Effector memory CD8-positive, alpha-beta T cell (primary cell): Measurements from ENCODE around the gene TSHZ2.
A peak's percentile ranks its signal among the peaks of the same experiment; 100 is the strongest.

Experiments used
- ATAC-seq: fragments of 150-1000 bp; cut with Tn5 transposase; replicated peaks from 2 replicates; pipeline ENCODE4 v1.10.0; 2021; ENCODE audit warnings: mild to moderate bottlenecking, moderate library complexity
- DNase-seq, 3 experiments: peaks; one replicate each; pipeline ENCODE4 v3.0.0; 2021
- H3K27ac Mint-ChIP-seq, 2 donors: one replicate each; pipeline ENCODE4 v1.8.0; 2022; ENCODE audit warnings: mild to moderate bottlenecking in 2 of 2, mixed read lengths in 2 of 2, moderate library complexity in 2 of 2
- H3K27me3 Mint-ChIP-seq, 2 donors: one replicate each; pipeline ENCODE4 v1.8.0; 2022; ENCODE audit warnings: mixed read lengths in 2 of 2
- H3K36me3 Mint-ChIP-seq: one replicate; pipeline ENCODE4 v1.8.0; 2022; ENCODE audit warnings: mild to moderate bottlenecking, moderate library complexity, mixed read lengths; ENCODE audit not compliant: insufficient read depth
- H3K4me1 Mint-ChIP-seq, 2 donors: one replicate each; pipeline ENCODE4 v1.8.0; 2022; ENCODE audit warnings: low read depth in 2 of 2, mixed read lengths in 2 of 2
- H3K4me3 Mint-ChIP-seq, 2 donors: one replicate each; pipeline ENCODE4 v1.8.0; 2022; ENCODE audit warnings: mild to moderate bottlenecking in 2 of 2, mixed read lengths in 2 of 2, moderate library complexity in 2 of 2
- H3K9me3 Mint-ChIP-seq, 2 donors: one replicate each; pipeline ENCODE4 v1.8.0; 2022; ENCODE audit warnings: mixed read lengths in 2 of 2
- total RNA-seq, 9 experiments: gene quantifications; one replicate each; lab custom pipeline; 2026; lab: John Stamatoyannopoulos, UW

TSHZ2 gene
- total RNA-seq = 0.50 to 32.3 (median 7.4) reads per million in 9 experiments

GRCh38 chr20:52972190-52972937 is at the start of gene TSHZ2:
TSS of gene TSHZ2 (plus strand) at chr20:52972358. CDS start at chr20:52973294, 936 bp downstream.
- ATAC-seq (no peak), DNase-seq (no peak)
- Mint-ChIP-seq H3K27me3 (peaks cover 91% of the 10 kb centered on the region in 2 donors), H3K4me3 (peak within 1 kb of the TSS; percentile 35 to 49), H3K9me3 (no peaks in the 10 kb centered on the region), H3K27ac (no peak within 1 kb of the TSS), H3K4me1 (peaks cover 7 to 9% of the 10 kb centered on the region in 2 donors), H3K36me3 (no peaks in the 10 kb centered on the region)

- Mint-ChIP-seq H3K4me3 (no peak overlapping the region), H3K9me3 (no peaks in the 10 kb centered on the region), H3K36me3 (no peaks in the 10 kb centered on the region), H3K27ac (no peak overlapping the region), H3K27me3 (peaks cover 21 to 43% of the 10 kb centered on the region in 2 donors), H3K4me1 (no peaks in the 10 kb centered on the region)
- no peak for DNase-seq
- no peak for ATAC-seq
These were observed 49.7 kb upstream of the TSHZ2 start for GRCh38 chr20:52922436-52922835.

GRCh38 chr20:52923123-52923937 is 48.8 kb upstream of the TSHZ2 start:
- H3K27ac Mint-ChIP-seq = no peak overlapping the region
- no peaks in the 10 kb centered on the region for H3K36me3 Mint-ChIP-seq
- H3K4me3 Mint-ChIP-seq = no peak overlapping the region
- peaks cover 21 to 43% of the 10 kb centered on the region in 2 donors for H3K27me3 Mint-ChIP-seq
- no peaks in the 10 kb centered on the region for H3K9me3 Mint-ChIP-seq
- ATAC-seq = no peak
- DNase-seq = no peak
- H3K4me1 Mint-ChIP-seq = no peaks in the 10 kb centered on the region

GRCh38 chr20:52924411-52925271 is 47.5 kb upstream of the TSHZ2 start:
- DNase-seq (no peak), ATAC-seq (no peak)
- H3K27me3 Mint-ChIP-seq = peaks cover 21 to 43% of the 10 kb centered on the region in 2 donors
- H3K9me3 Mint-ChIP-seq = no peaks in the 10 kb centered on the region
- H3K36me3 Mint-ChIP-seq = no peaks in the 10 kb centered on the region
- no peak overlapping the region for H3K4me3 Mint-ChIP-seq
- H3K27ac Mint-ChIP-seq = no peak overlapping the region
- H3K4me1 Mint-ChIP-seq = no peaks in the 10 kb centered on the region

- ATAC-seq = no peak
- Mint-ChIP-seq H3K27me3 (peaks cover 15 to 34% of the 10 kb centered on the region in 2 donors), H3K9me3 (no peaks in the 10 kb centered on the region), H3K36me3 (no peaks in the 10 kb centered on the region), H3K27ac (no peak overlapping the region), H3K4me3 (no peak overlapping the region), H3K4me1 (no peaks in the 10 kb centered on the region)
- no peak for DNase-seq
These were observed 45.7 kb upstream of the TSHZ2 start for GRCh38 chr20:52926505-52926904.

GRCh38 chr20:52933867-52934266 is 38.3 kb upstream of the TSHZ2 start:
- Mint-ChIP-seq H3K27ac (no peak overlapping the region), H3K36me3 (no peaks in the 10 kb centered on the region), H3K4me1 (no peaks in the 10 kb centered on the region), H3K27me3 (peaks cover 6 to 25% of the 10 kb centered on the region in 2 donors), H3K9me3 (no peaks in the 10 kb centered on the region), H3K4me3 (no peak overlapping the region)
- DNase-seq = no peak
- no peak for ATAC-seq

GRCh38 chr20:52936351-52937340 is 35.5 kb upstream of the TSHZ2 start:
- no peak for DNase-seq
- H3K4me1 Mint-ChIP-seq = no peaks in the 10 kb centered on the region
- H3K27ac Mint-ChIP-seq = no peak overlapping the region
- no peak for ATAC-seq
- H3K27me3 Mint-ChIP-seq = peaks cover 6 to 23% of the 10 kb centered on the region in 2 donors
- no peaks in the 10 kb centered on the region for H3K9me3 Mint-ChIP-seq
- H3K4me3 Mint-ChIP-seq = no peak overlapping the region
- no peaks in the 10 kb centered on the region for H3K36me3 Mint-ChIP-seq

- Mint-ChIP-seq H3K4me1 (no peaks in the 10 kb centered on the region), H3K27ac (no peak overlapping the region), H3K4me3 (no peak overlapping the region), H3K9me3 (no peaks in the 10 kb centered on the region), H3K27me3 (peaks cover 6 to 14% of the 10 kb centered on the region in 2 donors), H3K36me3 (no peaks in the 10 kb centered on the region)
- DNase-seq (no peak), ATAC-seq (no peak)
These were observed 34.5 kb upstream of the TSHZ2 start for GRCh38 chr20:52937591-52938100.

GRCh38 chr20:52939141-52939540 is 33.0 kb upstream of the TSHZ2 start:
- Mint-ChIP-seq H3K36me3 (no peaks in the 10 kb centered on the region), H3K4me1 (no peaks in the 10 kb centered on the region), H3K27ac (no peak overlapping the region), H3K4me3 (no peak overlapping the region), H3K9me3 (no peaks in the 10 kb centered on the region), H3K27me3 (peaks cover 14 to 15% of the 10 kb centered on the region in 2 donors)
- ATAC-seq (no peak), DNase-seq (no peak)

- Mint-ChIP-seq H3K4me1 (no peaks in the 10 kb centered on the region), H3K4me3 (no peak overlapping the region), H3K9me3 (no peaks in the 10 kb centered on the region), H3K27ac (no peak overlapping the region), H3K36me3 (no peaks in the 10 kb centered on the region), H3K27me3 (peaks cover 17 to 32% of the 10 kb centered on the region in 2 donors)
- ATAC-seq = no peak
- no peak for DNase-seq
These were observed 30.4 kb upstream of the TSHZ2 start for GRCh38 chr20:52941808-52942207.

- peaks cover 20% of the 10 kb centered on the region in 2 donors for H3K27me3 Mint-ChIP-seq
- H3K36me3 Mint-ChIP-seq = no peaks in the 10 kb centered on the region
- DNase-seq (no peak), ATAC-seq (no peak)
- H3K27ac Mint-ChIP-seq = no peak overlapping the region
- no peaks in the 10 kb centered on the region for H3K9me3 Mint-ChIP-seq
- H3K4me3 Mint-ChIP-seq = no peak overlapping the region
- no peaks in the 10 kb centered on the region for H3K4me1 Mint-ChIP-seq
These were observed 28.8 kb upstream of the TSHZ2 start for GRCh38 chr20:52943185-52943841.

- H3K27me3 Mint-ChIP-seq = peaks cover 18 to 24% of the 10 kb centered on the region in 2 donors
- H3K36me3 Mint-ChIP-seq = no peaks in the 10 kb centered on the region
- H3K9me3 Mint-ChIP-seq = no peaks in the 10 kb centered on the region
These were observed 26.9 kb upstream of the TSHZ2 start for GRCh38 chr20:52945268-52945667.

More at GRCh38 chr20:52945268-52945667, 26.9 kb upstream of the TSHZ2 start:
- no peak for DNase-seq
- ATAC-seq = no peak
- H3K27ac Mint-ChIP-seq = no peak overlapping the region
- H3K4me1 Mint-ChIP-seq = no peaks in the 10 kb centered on the region
- H3K4me3 Mint-ChIP-seq = no peak overlapping the region
